NB4 (cell line): ENCODE measurements around the gene UNC5C.

Source experiments
- MYC ChIP-seq: IDR thresholded peaks from 2 replicates; pipeline ENCODE4 v1.6.1; 2011; ENCODE audit warnings: low read depth, low read length
- POLR2A ChIP-seq: IDR thresholded peaks from 2 replicates; pipeline ENCODE4 v1.6.1; 2011; ENCODE audit warnings: mild to moderate bottlenecking; ENCODE audit not compliant: insufficient read length; ENCODE audit errors: extremely low read depth
- TF ChIP-seq, protein P1 (sequence below): IDR thresholded peaks from one replicate; pipeline ENCODE4 v1.5.1; 2012; ENCODE audit warnings: low read depth, low read length
- TF ChIP-seq, protein P2 (sequence below): IDR thresholded peaks from 2 replicates; pipeline ENCODE4 v1.6.1; 2011; ENCODE audit warnings: low read depth, low read length

DNA sequence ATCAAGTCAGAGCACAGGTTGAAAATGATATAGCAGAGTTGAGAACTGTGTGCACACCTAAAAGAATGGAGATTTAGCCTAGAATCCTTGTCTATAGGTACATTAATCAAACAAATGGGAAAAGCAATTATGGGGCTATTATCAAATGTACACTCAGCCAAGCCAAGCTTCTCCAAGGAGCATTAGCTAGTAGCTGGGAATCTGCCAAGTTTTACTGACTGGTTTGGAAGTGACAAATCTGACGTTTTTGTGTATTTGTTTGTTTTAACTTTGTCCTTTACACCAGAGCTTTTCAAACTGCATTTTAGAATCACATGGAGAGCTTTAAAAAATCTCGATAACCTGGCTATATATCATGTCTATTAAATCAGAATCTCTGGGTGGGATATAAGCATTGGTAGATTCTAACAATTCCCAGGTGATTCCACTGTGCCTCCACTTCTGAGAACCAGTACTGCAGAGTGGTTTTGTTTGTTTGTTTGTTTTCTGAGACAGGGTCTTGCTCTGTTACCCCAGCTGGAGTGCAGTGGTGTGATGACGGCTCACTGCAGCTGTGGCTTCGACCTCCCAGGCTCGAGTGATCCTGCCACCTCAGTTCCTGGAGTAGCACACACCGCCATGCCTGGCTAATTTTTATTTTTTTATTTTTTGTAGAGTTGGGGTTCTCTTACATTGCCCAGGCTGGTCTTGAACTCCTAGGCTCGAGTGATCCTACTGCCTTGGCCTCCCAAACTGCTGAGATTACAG is 279.8 kb downstream of the UNC5C start:
- TF ChIP-seq POLR2A (no peak), MYC (no peak)
- TF ChIP-seq, protein P1, sequence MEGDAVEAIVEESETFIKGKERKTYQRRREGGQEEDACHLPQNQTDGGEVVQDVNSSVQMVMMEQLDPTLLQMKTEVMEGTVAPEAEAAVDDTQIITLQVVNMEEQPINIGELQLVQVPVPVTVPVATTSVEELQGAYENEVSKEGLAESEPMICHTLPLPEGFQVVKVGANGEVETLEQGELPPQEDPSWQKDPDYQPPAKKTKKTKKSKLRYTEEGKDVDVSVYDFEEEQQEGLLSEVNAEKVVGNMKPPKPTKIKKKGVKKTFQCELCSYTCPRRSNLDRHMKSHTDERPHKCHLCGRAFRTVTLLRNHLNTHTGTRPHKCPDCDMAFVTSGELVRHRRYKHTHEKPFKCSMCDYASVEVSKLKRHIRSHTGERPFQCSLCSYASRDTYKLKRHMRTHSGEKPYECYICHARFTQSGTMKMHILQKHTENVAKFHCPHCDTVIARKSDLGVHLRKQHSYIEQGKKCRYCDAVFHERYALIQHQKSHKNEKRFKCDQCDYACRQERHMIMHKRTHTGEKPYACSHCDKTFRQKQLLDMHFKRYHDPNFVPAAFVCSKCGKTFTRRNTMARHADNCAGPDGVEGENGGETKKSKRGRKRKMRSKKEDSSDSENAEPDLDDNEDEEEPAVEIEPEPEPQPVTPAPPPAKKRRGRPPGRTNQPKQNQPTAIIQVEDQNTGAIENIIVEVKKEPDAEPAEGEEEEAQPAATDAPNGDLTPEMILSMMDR = no peak
- TF ChIP-seq, protein P2, sequence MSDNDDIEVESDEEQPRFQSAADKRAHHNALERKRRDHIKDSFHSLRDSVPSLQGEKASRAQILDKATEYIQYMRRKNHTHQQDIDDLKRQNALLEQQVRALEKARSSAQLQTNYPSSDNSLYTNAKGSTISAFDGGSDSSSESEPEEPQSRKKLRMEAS = no peak
